Measurements from ENCODE around the gene BEAN1. TPM values are rescaled to one million over a fixed set of nuclear protein-coding genes. Genes with fewer than 3 reads are reported as not detected.

The BEAN1 gene
- total and polyA plus RNA-seq, 9 of the 15 experiments (the other 6 are each of a cell fraction or from before 2014, with no cell fraction given): not detected

DNA sequence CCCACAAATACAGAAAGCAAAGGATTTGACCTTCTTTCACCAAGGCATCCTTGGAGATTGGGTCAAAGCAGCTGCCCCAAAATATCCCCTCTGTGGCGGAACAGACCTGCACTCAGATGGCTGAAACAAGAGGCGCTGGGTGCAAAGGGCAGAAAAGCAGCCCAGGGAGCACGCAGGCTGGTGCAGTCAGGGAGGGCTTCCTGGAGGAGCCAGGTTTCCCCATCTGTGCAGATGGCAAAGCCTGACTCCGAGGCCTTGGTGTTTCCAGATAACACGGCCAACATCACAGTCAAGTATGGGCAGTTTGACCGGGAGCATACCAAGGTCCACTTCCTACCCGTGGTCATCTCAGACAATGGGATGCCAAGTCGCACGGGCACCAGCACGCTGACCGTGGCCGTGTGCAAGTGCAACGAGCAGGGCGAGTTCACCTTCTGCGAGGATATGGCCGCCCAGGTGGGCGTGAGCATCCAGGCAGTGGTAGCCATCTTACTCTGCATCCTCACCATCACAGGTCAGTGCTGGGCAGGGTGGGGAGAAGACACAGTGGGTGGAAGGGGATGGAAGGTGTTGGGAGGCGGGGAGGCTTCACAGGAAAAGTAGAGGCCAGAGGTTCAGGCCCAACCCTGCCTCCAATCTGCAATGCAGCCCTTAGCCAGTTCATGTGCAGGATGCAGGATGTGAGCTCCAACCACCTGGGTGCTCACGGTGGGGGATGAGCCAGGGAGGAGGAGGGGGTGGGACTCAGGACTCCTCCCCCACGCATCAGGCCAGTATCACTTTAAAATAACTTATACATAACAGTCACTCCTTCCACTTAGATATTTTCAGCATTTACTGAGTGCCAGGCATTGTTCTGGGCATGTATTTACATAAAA lies 26.4 kb upstream of the BEAN1 start:
- intact Hi-C loops (cut with micrococcal nuclease): loop anchor here (10.0 kb wide), 1 partner anchor 324 kb away; no protein-coding TSS in a partner anchor
- CTCF ChIA-PET (ENCODE audit: low intra/inter-chr PET ratio): no interaction called here
- no TSS peak for BruUV-seq (replicated peaks)
- H4K20me1 ChIP-seq (replicated peaks; ENCODE audit: control insufficient read depth, insufficient read depth, low read length): no peaks in the 10 kb centered on the region
- FAIRE-seq (no peak), DNase-seq (ENCODE audit: extremely low read depth in 1 of 4, low spot score in 3 of 4) (no peak), ATAC-seq (no peak)
- WGBS (ENCODE audit: insufficient coverage, low coverage, missing lambda C conversion rate): under 1% methylated on average over 14 of the region's 20 CpGs
- H3K4me1 ChIP-seq (replicated peaks in 1 of 2; ENCODE audit: control insufficient read depth in 2 of 2, insufficient read depth in 2 of 2, low read length in 2 of 2): peaks cover 0 to 7% of the 10 kb centered on the region in 2 experiments; a peak in 1 of 5 replicates
- POLR2A ChIA-PET: no interaction called here
- in situ Hi-C loops (cut with MboI): loop anchor here (10.0 kb wide), 1 partner anchor 464 kb away; no protein-coding TSS in a partner anchor
- no peak overlapping the region for H3K27ac ChIP-seq (ENCODE audit: extremely low read depth, low read depth, low read length)
- no peak overlapping the region for H3K4me3 ChIP-seq
- peaks cover 15 to 27% of the 10 kb centered on the region in 2 experiments; a peak in 4 of 5 replicates for H3K27me3 ChIP-seq (ENCODE audit: control insufficient read depth in 2 of 2, insufficient read depth in 2 of 2, low read length in 2 of 2)
- H3K9me1 ChIP-seq (ENCODE audit: control insufficient read depth, insufficient read depth, low read length): no peaks in the 10 kb centered on the region
- H3K9ac ChIP-seq (ENCODE audit: insufficient read depth in 1 of 2, low read depth in 2 of 2, low read length in 2 of 2): 0 out of 4 replicates have a peak overlapping the region, but pooled peaks of 1 of the 2 experiments have one; percentile 23
- no peak overlapping the region for H3K4me2 ChIP-seq (ENCODE audit: insufficient read depth, low read length)
- TF ChIP-seq POLR2H (tag; IDR thresholded peaks at IDR 0.05; ENCODE audit: low read depth) (no peak), ZFP36 (IDR thresholded peaks at IDR 0.05; ENCODE audit: low read depth, low read length, partially characterized antibody) (peak; percentile 81), ERF (CRISPR knock-in tag; IDR thresholded peaks at IDR 0.05) (no peak), NCOA6 (IDR thresholded peaks at IDR 0.05) (no peak)
- no peaks in the 10 kb centered on the region for H3K36me3 ChIP-seq (ENCODE audit: control insufficient read depth, insufficient read depth, low read length)
- no peak overlapping the region for H2AFZ ChIP-seq (ENCODE audit: low read depth, low read length)
- H3K9me3 ChIP-seq (replicated peaks; ENCODE audit: control insufficient read depth, insufficient read depth, low read depth, low read length): no peaks in the 10 kb centered on the region
- no peaks in the 10 kb centered on the region for H3K79me2 ChIP-seq (ENCODE audit: control insufficient read depth, insufficient read depth, low read length)

Measured in K562 (cell line).